Mammary epithelial cell (primary cell): Measurements from ENCODE around the gene FBXO31.

Experiments used
- EZH2 ChIP-seq: IDR thresholded peaks from 2 replicates; pipeline ENCODE4 v1.6.1; 2012; ENCODE audit warnings: low read length, inconsistent platforms, borderline replicate concordance
- TF ChIP-seq, protein P1 (sequence below), 2 donors: IDR thresholded peaks in 1 of 2; conservative IDR thresholded peaks in 1 of 2; 2 replicates each; pipeline ENCODE4 v1.5.1; 2011 to 2012; ENCODE audit warnings: inconsistent platforms in 2 of 2, low read length in 2 of 2, mild to moderate bottlenecking in 2 of 2, control low read depth in 1 of 2, low read depth in 1 of 2; ENCODE audit not compliant: insufficient read depth in 1 of 2; ENCODE audit errors: extremely low read depth in 1 of 2

DNA sequence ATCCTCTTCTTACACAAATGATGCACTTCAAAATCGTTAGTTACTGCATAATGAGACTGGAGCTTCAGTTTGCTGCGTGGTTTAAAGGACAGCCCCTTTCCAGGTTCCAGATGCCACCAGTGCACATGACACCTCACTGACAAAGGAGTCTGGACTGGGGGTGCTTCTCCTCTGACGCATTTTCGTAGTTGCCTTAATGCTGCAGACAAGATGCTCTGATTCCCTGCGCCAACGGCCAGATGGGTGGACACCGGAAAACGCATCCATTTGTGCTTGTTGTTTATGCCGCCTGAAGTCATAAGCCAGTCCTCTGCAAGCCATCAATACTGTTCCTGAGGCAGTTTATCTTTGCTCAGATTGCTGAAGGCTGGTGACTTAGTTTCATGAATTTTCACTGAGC lies 16.0 kb downstream of the FBXO31 start:
- TF ChIP-seq EZH2: no peak
- TF ChIP-seq, protein P1, sequence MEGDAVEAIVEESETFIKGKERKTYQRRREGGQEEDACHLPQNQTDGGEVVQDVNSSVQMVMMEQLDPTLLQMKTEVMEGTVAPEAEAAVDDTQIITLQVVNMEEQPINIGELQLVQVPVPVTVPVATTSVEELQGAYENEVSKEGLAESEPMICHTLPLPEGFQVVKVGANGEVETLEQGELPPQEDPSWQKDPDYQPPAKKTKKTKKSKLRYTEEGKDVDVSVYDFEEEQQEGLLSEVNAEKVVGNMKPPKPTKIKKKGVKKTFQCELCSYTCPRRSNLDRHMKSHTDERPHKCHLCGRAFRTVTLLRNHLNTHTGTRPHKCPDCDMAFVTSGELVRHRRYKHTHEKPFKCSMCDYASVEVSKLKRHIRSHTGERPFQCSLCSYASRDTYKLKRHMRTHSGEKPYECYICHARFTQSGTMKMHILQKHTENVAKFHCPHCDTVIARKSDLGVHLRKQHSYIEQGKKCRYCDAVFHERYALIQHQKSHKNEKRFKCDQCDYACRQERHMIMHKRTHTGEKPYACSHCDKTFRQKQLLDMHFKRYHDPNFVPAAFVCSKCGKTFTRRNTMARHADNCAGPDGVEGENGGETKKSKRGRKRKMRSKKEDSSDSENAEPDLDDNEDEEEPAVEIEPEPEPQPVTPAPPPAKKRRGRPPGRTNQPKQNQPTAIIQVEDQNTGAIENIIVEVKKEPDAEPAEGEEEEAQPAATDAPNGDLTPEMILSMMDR (conservative IDR thresholded peaks at IDR 0.05 in 1 of 2, IDR thresholded peaks at IDR 0.05 in 1 of 2; ENCODE audit: extremely low read depth in 1 of 2, insufficient read depth in 1 of 2, low read depth in 1 of 2, low read length in 2 of 2): no peak
